ENCODE data around the gene TMEM240. TPM values are rescaled to one million over a fixed set of nuclear protein-coding genes. Genes with fewer than 3 reads are reported as not detected.
"Not testable (repeated sequence)": the region's sequence is repeated elsewhere in the genome, so short reads cannot be mapped to it uniquely, and the experiment has no call there.

TMEM240 gene
- total RNA-seq, 1 experiment from 2014 or later, result 14.3 TPM

GRCh38 chr1:1563688-1564087 is 23.3 kb upstream of the TMEM240 start:
- Histone ChIP-seq H3K4me3 (ENCODE audit: insufficient read depth, low read depth, low read length) (no peak overlapping the region), H3K36me3 (replicated peaks; ENCODE audit: control insufficient read depth, insufficient read depth, low read length) (peaks cover 22% of the 10 kb centered on the region)
- DNase-seq, result no peak

DNA sequence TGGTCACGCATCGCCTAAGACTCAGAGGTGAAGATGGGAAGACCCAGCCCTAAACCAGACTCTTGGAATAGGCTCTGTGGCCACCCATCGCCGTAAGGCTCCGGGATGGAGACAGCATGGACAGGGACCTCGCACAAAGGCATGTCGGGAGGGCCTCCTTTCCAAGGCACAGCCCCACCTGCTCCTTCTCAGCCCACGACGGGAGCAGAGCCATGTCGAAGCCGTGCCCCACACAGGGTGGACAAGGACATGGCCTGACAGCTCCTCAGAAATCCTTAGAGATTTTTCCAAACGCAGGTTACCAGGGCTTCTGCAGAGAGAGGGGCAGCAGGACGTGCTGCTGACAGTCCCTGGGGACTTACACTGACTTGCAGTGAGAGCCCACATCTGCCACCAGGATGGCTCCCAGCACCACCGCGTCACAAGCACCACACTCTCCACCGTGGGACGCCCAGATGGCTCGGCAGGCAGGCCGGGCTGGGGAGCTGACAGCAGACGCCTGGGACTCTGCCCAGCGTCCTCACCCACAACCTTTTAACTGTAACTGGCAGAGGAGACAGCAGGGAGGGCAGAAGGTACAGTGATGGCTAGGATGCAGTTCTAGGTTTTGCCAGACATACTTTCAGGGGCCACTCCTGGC is 22.3 kb upstream of the TMEM240 start:
- peaks cover 22% of the 10 kb centered on the region for H3K36me3 ChIP-seq (replicated peaks; ENCODE audit: control insufficient read depth, insufficient read depth, low read length)
- H3K27me3 ChIP-seq (ENCODE audit: control insufficient read depth, insufficient read depth, low read length), result no peaks in the 10 kb centered on the region
- no peak overlapping the region for H3K4me3 ChIP-seq (ENCODE audit: insufficient read depth, low read depth, low read length)
- no peak for DNase-seq

More at GRCh38 chr1:1563688-1564087, 23.3 kb upstream of the TMEM240 start:
- no peaks in the 10 kb centered on the region for H3K27me3 ChIP-seq (ENCODE audit: control insufficient read depth, insufficient read depth, low read length)

GRCh38 chr1:1561801-1562470 is 21.5 kb upstream of the TMEM240 start:
- peaks cover 22% of the 10 kb centered on the region for H3K36me3 ChIP-seq (replicated peaks; ENCODE audit: control insufficient read depth, insufficient read depth, low read length)
- DNase-seq, result no peak
- no peak overlapping the region for H3K4me3 ChIP-seq (ENCODE audit: insufficient read depth, low read depth, low read length)
- H3K27me3 ChIP-seq (ENCODE audit: control insufficient read depth, insufficient read depth, low read length), result no peaks in the 10 kb centered on the region

GRCh38 chr1:1560178-1560577 is 19.8 kb upstream of the TMEM240 start:
- DNase-seq, result no peak
- Histone ChIP-seq H3K27me3 (ENCODE audit: control insufficient read depth, insufficient read depth, low read length) (no peaks in the 10 kb centered on the region), H3K36me3 (replicated peaks; ENCODE audit: control insufficient read depth, insufficient read depth, low read length) (peaks cover 22% of the 10 kb centered on the region), H3K4me3 (ENCODE audit: insufficient read depth, low read depth, low read length) (no peak overlapping the region)

- Histone ChIP-seq H3K27me3 (ENCODE audit: control insufficient read depth, insufficient read depth, low read length) (no peaks in the 10 kb centered on the region), H3K4me3 (ENCODE audit: insufficient read depth, low read depth, low read length) (no peak overlapping the region), H3K36me3 (replicated peaks; ENCODE audit: control insufficient read depth, insufficient read depth, low read length) (peaks cover 15% of the 10 kb centered on the region)
- no peak for DNase-seq
These were observed 18.6 kb upstream of the TMEM240 start for GRCh38 chr1:1559066-1559465.

DNA sequence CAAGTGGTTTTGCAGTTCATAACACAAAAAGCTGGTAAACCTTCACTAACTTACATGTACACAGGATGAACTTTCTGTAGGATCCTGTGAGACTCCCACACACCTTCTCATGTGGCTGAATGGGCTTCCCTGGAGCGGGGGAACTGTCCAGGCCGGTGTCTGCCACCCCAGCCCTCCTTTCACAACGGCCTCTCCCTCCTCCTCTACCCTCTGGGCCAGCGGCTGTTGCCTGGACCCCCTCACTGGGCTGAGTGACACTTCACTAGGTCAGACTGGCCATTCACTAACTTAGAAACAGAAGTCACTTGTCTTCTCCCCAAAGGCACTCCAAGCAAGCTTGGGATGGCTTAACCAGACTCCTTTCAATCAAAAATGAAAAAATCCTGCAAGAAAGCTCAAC is 18.2 kb upstream of the TMEM240 start:
- peaks cover 11% of the 10 kb centered on the region for H3K36me3 ChIP-seq (replicated peaks; ENCODE audit: control insufficient read depth, insufficient read depth, low read length)
- no peak overlapping the region for H3K4me3 ChIP-seq (ENCODE audit: insufficient read depth, low read depth, low read length)
- peak; percentile 54 for DNase-seq
- H3K27me3 ChIP-seq (ENCODE audit: control insufficient read depth, insufficient read depth, low read length), result no peaks in the 10 kb centered on the region

GRCh38 chr1:1557688-1558087 is 17.3 kb upstream of the TMEM240 start:
- not testable (repeated sequence) for DNase-seq

GRCh38 chr1:1556961-1557360 is 16.5 kb upstream of the TMEM240 start:
- not testable (repeated sequence) for H3K36me3 ChIP-seq (replicated peaks; ENCODE audit: control insufficient read depth, insufficient read depth, low read length); H3K27me3 ChIP-seq (ENCODE audit: control insufficient read depth, insufficient read depth, low read length); H3K4me3 ChIP-seq (ENCODE audit: insufficient read depth, low read depth, low read length); DNase-seq

More at GRCh38 chr1:1557688-1558087, 17.3 kb upstream of the TMEM240 start:
- not testable (repeated sequence) for H3K36me3 ChIP-seq (replicated peaks; ENCODE audit: control insufficient read depth, insufficient read depth, low read length); H3K4me3 ChIP-seq (ENCODE audit: insufficient read depth, low read depth, low read length); H3K27me3 ChIP-seq (ENCODE audit: control insufficient read depth, insufficient read depth, low read length)

GRCh38 chr1:1556505-1556904 is 16.1 kb upstream of the TMEM240 start:
- no peak overlapping the region for H3K4me3 ChIP-seq (ENCODE audit: insufficient read depth, low read depth, low read length)
- H3K27me3 ChIP-seq (ENCODE audit: control insufficient read depth, insufficient read depth, low read length), result no peaks in the 10 kb centered on the region
- no peak for DNase-seq
- H3K36me3 ChIP-seq (replicated peaks; ENCODE audit: control insufficient read depth, insufficient read depth, low read length), result no peaks in the 10 kb centered on the region; the same call in none of the 2 replicates

DNA sequence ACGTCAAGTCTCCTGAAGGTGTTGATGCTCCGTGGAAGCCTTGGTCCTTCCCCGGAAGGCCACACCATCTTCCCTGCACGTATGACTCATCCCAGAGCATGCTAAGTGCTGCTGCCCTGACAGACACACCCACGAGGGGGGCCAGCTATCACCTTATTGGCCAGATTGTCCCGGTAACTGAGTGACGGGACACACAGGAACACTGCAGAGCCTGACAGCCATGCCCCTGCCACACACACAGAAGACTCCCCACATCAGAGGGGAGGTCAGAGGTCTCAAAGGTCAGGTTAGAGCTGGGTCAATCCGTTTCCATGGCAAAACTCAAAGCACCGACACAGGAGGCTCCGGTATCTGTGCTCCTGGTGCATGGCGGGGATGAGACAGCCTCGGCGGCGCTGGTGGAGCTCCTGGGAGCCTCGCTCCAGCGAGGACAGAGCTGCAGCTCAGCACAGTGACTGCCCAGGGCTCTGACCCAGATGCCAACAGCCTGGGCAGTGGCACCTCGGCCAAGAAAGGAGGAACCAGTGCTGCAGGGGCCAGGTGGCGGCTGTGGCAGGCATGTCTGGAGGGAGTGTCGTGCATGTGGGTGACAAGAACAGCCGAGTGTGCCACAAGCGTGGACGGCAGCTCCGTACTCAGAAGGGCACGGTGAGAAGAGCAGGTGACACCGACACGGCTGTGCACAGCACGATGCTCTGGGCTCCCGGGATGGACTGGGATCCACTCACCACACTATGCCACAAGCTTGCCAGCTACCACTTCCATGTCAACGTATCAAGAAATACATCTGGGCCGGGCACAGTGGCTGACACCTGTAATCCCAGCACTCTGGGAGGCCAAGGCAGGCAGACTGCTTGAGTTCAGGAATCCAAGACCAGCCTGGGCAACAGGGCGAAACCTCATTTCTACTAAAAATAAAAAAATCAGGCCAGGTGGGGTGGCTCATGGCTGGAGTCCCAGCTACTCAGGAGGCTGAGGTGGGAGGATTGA is 14.8 kb upstream of the TMEM240 start:
- H3K4me3 ChIP-seq (ENCODE audit: insufficient read depth, low read depth, low read length), result no peak overlapping the region
- H3K36me3 ChIP-seq (replicated peaks; ENCODE audit: control insufficient read depth, insufficient read depth, low read length), result no peaks in the 10 kb centered on the region; the same call in none of the 2 replicates
- no peaks in the 10 kb centered on the region for H3K27me3 ChIP-seq (ENCODE audit: control insufficient read depth, insufficient read depth, low read length)
- no peak for DNase-seq

- H3K36me3 ChIP-seq (replicated peaks; ENCODE audit: control insufficient read depth, insufficient read depth, low read length), result no peaks in the 10 kb centered on the region; the same call in none of the 2 replicates
- H3K4me3 ChIP-seq (ENCODE audit: insufficient read depth, low read depth, low read length), result no peak overlapping the region
- H3K27me3 ChIP-seq (ENCODE audit: control insufficient read depth, insufficient read depth, low read length), result no peaks in the 10 kb centered on the region
- DNase-seq, result no peak
These were observed 14.1 kb upstream of the TMEM240 start for GRCh38 chr1:1554550-1554925.

- Histone ChIP-seq H3K4me3 (ENCODE audit: insufficient read depth, low read depth, low read length) (no peak overlapping the region), H3K27me3 (ENCODE audit: control insufficient read depth, insufficient read depth, low read length) (no peaks in the 10 kb centered on the region), H3K36me3 (replicated peaks; ENCODE audit: control insufficient read depth, insufficient read depth, low read length) (no peaks in the 10 kb centered on the region; the same call in none of the 2 replicates)
- DNase-seq, result no peak
These were observed 13.5 kb upstream of the TMEM240 start for GRCh38 chr1:1553821-1554494.

GRCh38 chr1:1552263-1552639 is 11.8 kb upstream of the TMEM240 start:
- DNase-seq, result no peak
- H3K4me3 ChIP-seq (ENCODE audit: insufficient read depth, low read depth, low read length), result no peak overlapping the region

More at GRCh38 chr1:1552263-1552639, 11.8 kb upstream of the TMEM240 start:
- Histone ChIP-seq H3K27me3 (ENCODE audit: control insufficient read depth, insufficient read depth, low read length) (no peaks in the 10 kb centered on the region), H3K36me3 (replicated peaks; ENCODE audit: control insufficient read depth, insufficient read depth, low read length) (no peaks in the 10 kb centered on the region; the same call in 1 of the 2 replicates)

Data from H7 (cell line).